HT1080 (cell line): ENCODE data around the gene OR5B3. TPM values are rescaled to one million over a fixed set of nuclear protein-coding genes. Genes with fewer than 3 reads are reported as not detected.
"Not testable (repeated sequence)": the region's sequence is repeated elsewhere in the genome, so short reads cannot be mapped to it uniquely, and the experiment has no call there.

Experiments
- DNase-seq: peaks from one replicate; pipeline ENCODE4 v3.0.0-alpha.2; 2015; ENCODE audit warnings: low read depth
- polyA plus RNA-seq, 2 experiments: library from polyadenylated mRNA; depleted of rRNA; stranded (reverse); fragments of >200 nt; gene quantifications; 2 replicates each; pipeline ENCODE4 v1.2.3, GENCODE V29; 2015
- total RNA-seq: library from RNA; depleted of rRNA; stranded (reverse); fragments of >200 nt; shearing (Covaris generic); gene quantifications from 2 replicates; pipeline ENCODE4 v1.2.3, GENCODE V29; 2014; rRNA removed

Gene OR5B3
- not detected in 2 replicates for total RNA-seq
- not detected in 2 replicates for polyA plus RNA-seq (2015; cell fraction: cytosol; rRNA removed)
- polyA plus RNA-seq (2015; cell fraction: nucleus; rRNA removed), result not detected in 2 replicates

GRCh38 chr11:58406774-58407173 lies at the start of gene OR5B3:
Gene OR5B3, minus strand, starts transcription at chr11:58406874. Its CDS starts 3,465 bp downstream, at chr11:58403409.
- no peak for DNase-seq

- no peak for DNase-seq
Observed at GRCh38 chr11:58451585-58451984, 44.9 kb upstream of the OR5B3 start.

- DNase-seq, result peak; percentile 51
Observed at GRCh38 chr11:58446294-58446693, 39.6 kb upstream of the OR5B3 start.

- DNase-seq, result no peak
Observed at GRCh38 chr11:58444300-58444699, 37.6 kb upstream of the OR5B3 start.

- no peak for DNase-seq
Observed at GRCh38 chr11:58442136-58442535, 35.5 kb upstream of the OR5B3 start, which contains the start of gene OR5B12. Gene OR5B12, minus strand, starts transcription at chr11:58442236. Its CDS starts 2,085 bp downstream, at chr11:58440151.

GRCh38 chr11:58438486-58438885 lies 31.8 kb upstream of the OR5B3 start:
- no peak for DNase-seq

GRCh38 chr11:58434217-58434616 lies 27.5 kb upstream of the OR5B3 start:
- no peak for DNase-seq

- DNase-seq, result no peak
Observed at GRCh38 chr11:58433638-58434203, 27.0 kb upstream of the OR5B3 start.

GRCh38 chr11:58429273-58429672 lies 22.6 kb upstream of the OR5B3 start:
- no peak for DNase-seq

GRCh38 chr11:58428021-58428420 lies 21.3 kb upstream of the OR5B3 start, which contains the start of gene OR5B2:
Gene OR5B2, minus strand, starts transcription at chr11:58428121. Its CDS starts 4,860 bp downstream, at chr11:58423261.
- no peak for DNase-seq

GRCh38 chr11:58399622-58400021 lies 7.1 kb downstream of the OR5B3 start:
- DNase-seq, result not testable (repeated sequence)

- DNase-seq, result no peak
Observed at GRCh38 chr11:58395581-58395980, 11.1 kb downstream of the OR5B3 start.

- DNase-seq, result peak; percentile 81
Observed at GRCh38 chr11:58394195-58394594, 12.5 kb downstream of the OR5B3 start.

GRCh38 chr11:58392746-58393145 lies 13.9 kb downstream of the OR5B3 start:
- DNase-seq, result peak; percentile 7

- DNase-seq, result no peak
Observed at GRCh38 chr11:58391879-58392278, 14.8 kb downstream of the OR5B3 start.

GRCh38 chr11:58390551-58391063 lies 16.1 kb downstream of the OR5B3 start:
- no peak for DNase-seq

GRCh38 chr11:58358969-58359368 lies 47.7 kb downstream of the OR5B3 start, which contains the start of gene OR5B17:
Gene OR5B17, minus strand, starts transcription at chr11:58359069. Its CDS starts 0 bp downstream, at chr11:58359069.
- no peak for DNase-seq

GRCh38 chr11:58354727-58355126 lies 51.9 kb downstream of the OR5B3 start:
- DNase-seq, result no peak

Other genes with a start within 250 kb of the OR5B3 start
- gene OR9Q2, start 217.8 kb downstream of the OR5B3 start, total RNA-seq, result not detected in 2 replicates
- gene OR1S2, start 202.7 kb downstream of the OR5B3 start, total RNA-seq, result not detected in 2 replicates
- not detected in 2 replicates for gene OR1S1, start 194.2 kb downstream of the OR5B3 start, total RNA-seq
- gene OR10Q1, start 178.0 kb downstream of the OR5B3 start, total RNA-seq, result not detected in 2 replicates
- not detected in 2 replicates for gene OR10W1, start 138.6 kb downstream of the OR5B3 start, total RNA-seq
- not detected in 2 replicates for gene OR5B17, start 47.8 kb downstream of the OR5B3 start, total RNA-seq
- gene OR5B2, start 21.2 kb upstream of the OR5B3 start, total RNA-seq, result not detected in 2 replicates
- gene OR5B12, start 35.4 kb upstream of the OR5B3 start, total RNA-seq, result not detected in 2 replicates
- not detected in 2 replicates for gene OR5B21, start 101.2 kb upstream of the OR5B3 start, total RNA-seq
- gene LPXN, start 169.0 kb upstream of the OR5B3 start, total RNA-seq, result 22.3 and 24.7 TPM in 2 replicates
- gene ZFP91, start 172.2 kb upstream of the OR5B3 start, total RNA-seq, result 37.2 and 41.3 TPM in 2 replicates
- 0.70 and 1.3 TPM in 2 replicates for gene CNTF, start 215.8 kb upstream of the OR5B3 start, total RNA-seq